HL-60 (cell line): Measurements from ENCODE around the gene ZNF598.

Source experiments
- CTCF ChIP-seq: IDR thresholded peaks from one replicate; pipeline ENCODE4 v1.5.1; 2011; ENCODE audit warnings: low read length, control low read depth, inconsistent platforms; ENCODE audit not compliant: insufficient read depth
- REST ChIP-seq: IDR thresholded peaks from 2 replicates; pipeline ENCODE4 v1.6.1; 2012; ENCODE audit warnings: low read depth; ENCODE audit not compliant: insufficient replicate concordance

- TF ChIP-seq CTCF (no peak), REST (no peak)
Observed at GRCh38 chr16:2047330-2048115, 37.9 kb upstream of the ZNF598 start, which contains the start of the genes NTHL1 and TSC2.
